GM19395 (cell line): ENCODE measurements around the gene CPNE4.

Experiments
- ATAC-seq: cut with Tn5 transposase; IDR thresholded peaks from one replicate; pipeline ENCODE4 v1.9.1; 2021; ENCODE audit warnings: mild to moderate bottlenecking, moderate library complexity; ENCODE audit not compliant: unreplicated experiment

CPNE4 gene

GRCh38 chr3:131804565-131805133 lies 230.2 kb downstream of the CPNE4 start:
- ATAC-seq = no peak

DNA sequence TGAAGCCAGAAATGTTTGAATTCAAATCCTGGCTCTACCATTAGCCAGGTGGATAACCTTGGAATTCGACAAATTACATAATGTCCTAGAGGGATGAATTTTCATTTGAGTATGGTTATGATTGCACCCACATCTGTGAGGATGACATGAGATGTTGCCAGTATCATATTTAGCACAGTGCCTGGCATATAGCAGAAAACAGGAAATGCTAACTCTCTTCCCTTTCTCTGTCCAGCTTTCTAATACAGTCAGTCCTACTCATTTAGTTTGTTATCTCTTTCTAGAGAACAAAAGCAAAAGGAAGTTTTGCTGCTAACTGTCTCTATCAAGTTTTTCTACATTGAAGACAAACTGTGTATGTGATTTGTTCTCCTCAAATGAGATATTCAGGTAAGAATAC lies 231.7 kb downstream of the CPNE4 start:
- no peak for ATAC-seq

- no peak for ATAC-seq
These were observed 232.8 kb downstream of the CPNE4 start for GRCh38 chr3:131802029-131802428.

DNA sequence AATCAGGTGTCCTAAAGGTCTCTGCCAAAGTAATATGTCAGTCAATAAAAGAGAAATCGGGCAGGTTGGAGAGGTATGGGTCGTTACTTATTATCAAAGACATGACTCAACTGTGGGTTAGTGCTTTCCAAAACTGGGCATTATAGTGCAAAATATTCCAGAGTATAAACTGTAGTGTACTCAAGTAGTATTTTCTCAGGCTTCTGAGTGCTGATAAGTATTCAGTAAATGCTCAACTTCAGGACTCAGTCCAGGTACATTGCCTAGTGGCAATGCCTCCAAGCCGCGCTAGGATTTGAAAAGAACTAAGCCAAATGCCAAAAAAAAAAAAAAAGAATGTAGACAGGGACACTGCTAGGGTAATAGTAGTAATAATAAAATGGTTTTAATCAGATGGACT lies 233.2 kb downstream of the CPNE4 start:
- no peak for ATAC-seq

GRCh38 chr3:131797776-131798175 lies 237.0 kb downstream of the CPNE4 start:
- ATAC-seq = no peak

GRCh38 chr3:131796558-131797198 lies 238.1 kb downstream of the CPNE4 start:
- peak; percentile 56 for ATAC-seq

- peak; percentile 9 for ATAC-seq
These were observed 238.7 kb downstream of the CPNE4 start for GRCh38 chr3:131796111-131796510.

- peak; percentile 54 for ATAC-seq
These were observed 239.3 kb downstream of the CPNE4 start for GRCh38 chr3:131795390-131796090.

DNA sequence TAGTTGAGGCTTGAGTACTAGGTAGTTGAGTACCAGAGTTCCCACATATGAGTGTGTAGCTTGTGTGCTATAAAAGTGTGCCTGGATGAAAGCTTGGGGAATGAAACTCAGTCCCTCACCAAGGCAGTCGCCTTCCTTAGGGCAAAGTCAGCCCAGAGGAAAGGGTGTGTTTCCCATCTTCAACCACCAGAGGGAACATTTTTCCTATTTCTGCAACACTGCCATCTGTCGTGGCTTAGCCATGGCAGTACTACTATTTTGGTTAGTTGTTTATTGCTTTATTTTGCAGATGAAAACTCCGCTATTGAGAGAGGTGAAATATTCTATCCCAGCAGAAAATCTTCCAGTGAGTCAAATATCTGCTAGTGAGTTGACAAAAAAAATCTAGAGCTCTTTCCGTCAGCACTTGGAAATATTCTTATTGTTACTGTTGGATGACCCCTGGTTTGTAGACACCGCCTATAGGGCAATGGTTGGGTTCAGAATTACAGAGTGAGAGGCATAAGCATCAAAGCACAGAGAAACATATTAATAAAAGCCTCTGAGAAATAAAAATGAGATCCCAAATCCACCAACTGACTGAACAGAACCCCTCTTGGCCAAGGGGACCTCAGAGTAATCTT lies 239.9 kb downstream of the CPNE4 start:
- peak; percentile 74 for ATAC-seq

- ATAC-seq = no peak
These were observed 240.9 kb downstream of the CPNE4 start for GRCh38 chr3:131793870-131794269.

- ATAC-seq = no peak
These were observed 245.6 kb downstream of the CPNE4 start for GRCh38 chr3:131789188-131789587.

DNA sequence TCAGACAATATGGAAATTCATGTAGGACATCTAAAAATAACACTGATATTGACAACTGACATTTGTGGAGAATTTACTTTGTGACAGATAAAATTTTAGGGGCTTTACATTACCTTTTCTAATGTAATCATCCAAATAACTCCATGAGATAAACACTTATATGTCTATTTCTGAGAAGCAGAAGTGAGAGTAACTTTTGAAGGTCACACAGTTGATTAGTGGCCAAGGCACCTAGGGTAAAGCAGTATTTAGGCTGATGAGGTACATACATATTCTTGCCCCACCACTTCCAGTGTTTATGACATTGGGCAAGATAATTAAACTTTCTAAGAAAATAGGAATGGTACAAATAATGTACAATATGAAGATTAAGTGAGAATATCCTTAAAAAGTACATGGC lies 248.4 kb downstream of the CPNE4 start:
- ATAC-seq = no peak

DNA sequence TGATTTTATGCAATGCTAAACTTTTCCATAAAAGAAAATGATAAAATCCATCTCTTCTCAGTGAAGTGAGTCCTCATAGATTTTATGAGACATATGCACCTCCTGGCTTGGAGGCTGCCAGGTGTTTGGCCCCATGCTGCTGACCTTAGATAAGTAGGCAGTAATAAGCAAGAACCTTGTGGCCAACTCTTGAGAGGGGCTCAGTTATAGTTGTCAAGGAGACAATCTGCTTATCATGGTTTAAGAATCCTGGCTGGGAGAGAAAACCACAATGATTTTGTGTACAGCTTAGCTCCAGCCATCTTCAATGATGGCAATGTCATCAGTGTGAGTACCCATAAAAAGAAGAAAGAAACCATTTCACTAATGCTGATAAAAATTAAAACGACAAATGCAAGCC lies 252.1 kb downstream of the CPNE4 start:
- no peak for ATAC-seq

DNA sequence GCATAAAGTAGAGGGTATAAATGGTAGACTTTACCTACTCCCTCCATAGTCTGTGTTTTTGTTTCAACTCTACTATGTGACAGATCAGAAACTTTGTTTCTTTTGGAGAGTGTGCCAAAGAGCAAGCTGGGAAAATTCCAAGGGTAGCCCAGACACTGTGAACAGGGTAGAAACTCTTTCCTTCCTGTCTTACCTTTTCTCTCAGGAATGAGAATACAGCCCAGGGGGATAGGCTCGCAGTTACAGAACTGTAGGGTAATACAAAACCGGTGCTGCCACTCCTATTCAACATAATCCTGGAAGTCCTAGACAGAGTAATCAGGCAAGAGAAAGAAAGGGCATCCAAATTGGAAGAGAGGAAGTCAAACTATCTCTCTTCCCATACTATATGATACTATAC lies 256.3 kb downstream of the CPNE4 start:
- no peak for ATAC-seq

GRCh38 chr3:131775650-131776049 lies 259.2 kb downstream of the CPNE4 start:
- ATAC-seq = no peak

DNA sequence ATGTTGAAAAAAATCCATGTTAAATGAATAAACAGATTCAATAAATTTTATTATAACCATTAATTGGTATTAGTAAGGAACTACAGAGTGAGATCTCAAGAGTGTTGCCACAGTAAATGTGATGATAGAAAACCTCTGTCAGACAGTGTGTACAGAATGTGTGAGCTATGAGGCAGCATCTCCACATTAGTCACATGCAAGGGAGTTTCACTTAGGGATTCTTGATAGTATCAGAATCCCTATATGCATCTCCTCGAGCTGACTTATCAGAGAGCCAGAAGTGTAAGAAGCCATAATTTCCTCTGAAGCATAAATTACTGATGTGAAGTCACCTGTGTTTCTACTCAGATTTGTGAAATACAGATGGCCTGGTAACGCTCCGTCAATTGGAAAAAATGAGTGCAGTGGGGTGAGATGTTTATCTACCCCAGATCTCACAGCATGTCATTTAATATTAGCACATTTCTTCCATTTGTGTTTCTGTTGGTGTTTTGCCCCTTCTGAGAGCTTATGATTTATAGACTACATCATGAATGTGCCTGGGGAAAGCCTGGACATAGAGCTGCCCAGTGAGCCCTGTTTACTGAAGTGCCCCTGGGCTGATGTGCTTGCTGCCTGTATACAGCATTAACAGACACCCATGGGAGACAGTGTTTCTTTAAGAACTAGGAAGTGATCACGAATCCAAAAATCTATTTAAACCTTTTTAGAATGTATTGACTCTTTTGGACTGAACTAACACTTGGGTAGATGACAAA lies 262.4 kb downstream of the CPNE4 start:
- no peak for ATAC-seq

DNA sequence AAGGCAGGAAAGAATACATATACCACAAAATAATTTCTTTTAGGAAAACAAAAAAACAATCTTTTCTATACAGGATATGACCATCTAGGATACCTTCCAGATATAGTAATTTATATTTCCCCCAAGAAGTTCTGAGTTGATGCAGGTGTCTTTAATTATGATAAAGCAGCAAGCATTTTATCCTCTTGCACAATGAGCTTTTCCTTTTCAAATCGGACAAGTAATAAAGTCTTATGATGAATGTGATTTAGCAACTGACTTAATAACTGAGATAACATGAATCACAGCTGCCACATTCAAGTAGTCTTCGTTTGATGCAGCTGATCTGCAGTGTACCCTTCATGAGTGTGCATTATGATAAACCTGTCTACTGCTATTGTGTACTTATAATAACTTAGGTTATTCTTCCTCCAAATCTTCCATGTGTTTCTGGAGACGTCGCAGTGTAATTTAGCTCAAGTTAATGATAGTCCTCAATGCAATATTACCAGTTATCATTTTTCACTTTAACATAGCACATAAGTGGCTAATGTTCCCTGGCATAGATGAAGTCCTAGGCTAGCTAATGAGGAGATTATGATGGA lies 271.7 kb downstream of the CPNE4 start:
- ATAC-seq = no peak

DNA sequence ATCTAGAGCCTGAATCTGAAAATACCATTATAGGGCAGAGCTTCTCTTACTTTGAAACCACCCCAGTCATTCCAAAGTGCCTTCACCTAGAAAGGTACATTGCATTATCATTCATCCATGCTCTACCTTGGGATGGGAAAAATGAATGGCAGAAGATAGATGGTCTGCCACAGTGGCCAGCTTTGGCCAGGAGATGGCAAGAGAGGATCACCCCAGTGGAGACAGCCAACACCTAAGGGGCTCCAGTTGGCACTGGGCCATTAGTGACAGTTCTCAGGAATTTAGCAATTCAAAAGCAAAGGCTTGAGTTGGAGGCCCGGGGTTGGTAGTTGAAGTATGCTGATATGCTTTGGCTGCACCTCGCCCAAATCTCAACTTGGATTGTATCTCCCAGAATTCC lies 278.4 kb downstream of the CPNE4 start:
- ATAC-seq = no peak

- ATAC-seq = no peak
These were observed 279.4 kb downstream of the CPNE4 start for GRCh38 chr3:131755380-131755779.

DNA sequence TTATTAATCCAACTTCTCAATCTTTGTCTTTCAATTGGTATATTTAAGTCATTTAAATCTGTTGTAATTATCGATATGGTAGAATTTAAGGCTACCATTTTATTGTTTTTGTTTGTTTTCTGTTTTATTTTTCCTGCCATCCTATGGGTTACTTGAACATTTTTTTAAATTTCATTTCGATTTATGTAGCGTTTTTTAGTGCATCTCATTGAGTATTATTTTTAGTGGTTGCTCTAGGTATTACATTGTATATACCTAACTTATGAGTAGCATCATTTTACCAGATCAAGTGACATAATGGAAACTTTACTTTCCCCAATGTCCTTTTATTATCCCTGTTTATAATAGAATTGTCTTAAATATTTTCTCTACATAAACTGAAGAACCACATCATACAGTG lies 284.6 kb downstream of the CPNE4 start:
- no peak for ATAC-seq

DNA sequence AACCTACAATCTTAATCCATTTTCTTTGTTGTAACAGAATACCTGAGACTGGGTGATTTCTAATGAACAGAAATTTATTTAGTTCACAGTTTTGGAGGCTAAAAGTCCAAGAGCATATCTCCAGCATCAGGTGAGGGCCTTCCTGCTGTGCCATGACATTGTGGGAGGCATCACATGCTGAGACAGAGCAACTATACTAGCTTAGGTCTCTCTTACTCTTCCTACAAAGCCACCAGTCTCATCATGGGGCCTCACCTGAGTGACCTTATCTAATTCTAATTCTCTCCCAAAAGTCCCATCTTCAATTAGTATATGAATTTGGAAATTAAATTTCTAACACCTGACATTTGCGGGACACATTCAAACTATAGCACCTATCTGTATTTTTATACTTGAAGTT lies 285.0 kb downstream of the CPNE4 start:
- ATAC-seq = no peak
